ENCODE data around the gene TESK1. TPM values are rescaled to one million over a fixed set of nuclear protein-coding genes. Genes with fewer than 3 reads are reported as not detected.

The TESK1 gene
- total and polyA plus RNA-seq, 2 donors (not counting 1 experiment from before 2014, with no cell fraction given) = 43.8 to 94.1 TPM

GRCh38 chr9:35617548-35617947 is 12.5 kb downstream of the TESK1 start:
- H3K4me3 ChIP-seq (ENCODE audit: control extremely low read depth in 1 of 5, extremely low read depth in 1 of 5, insufficient read depth in 1 of 5, low read depth in 2 of 5, low read length in 4 of 5) = peak overlapping the region; percentile 80 to 91 (median 90)
- Mint-ChIP-seq H3K4me1 (peaks cover 96% of the 10 kb centered on the region), H3K9me3 (ENCODE audit: insufficient read depth) (no peaks in the 10 kb centered on the region), H3K4me3 (peak overlapping the region; percentile 86), H3K27ac (peak overlapping the region; percentile 86), H3K27me3 (no peaks in the 10 kb centered on the region)
- no peaks in the 10 kb centered on the region for H3K27me3 ChIP-seq (replicated peaks in 1 of 4; ENCODE audit: control extremely low read depth in 1 of 4, control insufficient read depth in 3 of 4, insufficient read depth in 4 of 4, low read length in 3 of 4)
- ATAC-seq (ENCODE audit: low read depth) = no peak
- peak overlapping the region; percentile 56 for H2AFZ ChIP-seq (ENCODE audit: insufficient read depth, low read depth, low read length, poor library complexity, severe bottlenecking)
- POLR2A ChIA-PET = interaction anchor here (0.7 to 7.1 kb wide), 8 partner anchors 12 to 132 kb away, joined by 3 to 114 read pairs (median 11); partner anchors contain the start of genes CCDC107, CREB3, RMRP and SIT1
- H3K9me3 ChIP-seq (ENCODE audit: control extremely low read depth in 1 of 3, control insufficient read depth in 2 of 3, insufficient read depth in 1 of 3, low read length in 2 of 3) = no peaks in the 10 kb centered on the region
- peaks cover 41% of the 10 kb centered on the region for H4K20me1 ChIP-seq (ENCODE audit: control insufficient read depth, insufficient read depth, low read length, poor library complexity, severe bottlenecking)
- TF ChIP-seq CTCF (IDR thresholded peaks at IDR 0.05) = no peak
- no peak for TF ChIP-seq EZH2 (IDR thresholded peaks at IDR 0.05; ENCODE audit: borderline replicate concordance, insufficient read depth, low read depth, low read length, poor library complexity, severe bottlenecking)
- 21% methylated on average over 8 of the region's 8 CpGs for WGBS (ENCODE audit: insufficient coverage)
- DNase-seq = no peak
- peak overlapping the region; percentile 93 for H3K9ac ChIP-seq (ENCODE audit: low read length)
- H3K27ac ChIP-seq (ENCODE audit: low read length in 2 of 2) = peak overlapping the region; percentile 95 to 97
- H3K36me3 ChIP-seq (replicated peaks in 1 of 2; ENCODE audit: control extremely low read depth in 1 of 2, control insufficient read depth in 1 of 2, extremely low read depth in 1 of 2, insufficient read depth in 2 of 2, low read length in 1 of 2) = peaks cover 8 to 36% of the 10 kb centered on the region in 2 experiments
- H3K79me2 ChIP-seq (ENCODE audit: control insufficient read depth, insufficient read depth, low read length) = peaks cover 48% of the 10 kb centered on the region
- peaks cover 82 to 97% of the 10 kb centered on the region in 2 donors for H3K4me1 ChIP-seq (ENCODE audit: control insufficient read depth in 2 of 2, insufficient read depth in 2 of 2, low read length in 2 of 2)
- intact Hi-C loops (cut with micrococcal nuclease) = no loop called here
- peak overlapping the region; percentile 76 for H3K4me2 ChIP-seq (replicated peaks; ENCODE audit: low read depth, low read length, poor library complexity, severe bottlenecking)
- CTCF ChIA-PET = interaction anchor here (0.6 to 14.3 kb wide), 18 partner anchors 10 to 1462 kb away, joined by 3 to 357 read pairs (median 5); partner anchors contain the start of genes ARHGEF39, CCDC107, CREB3 and RMRP

GRCh38 chr9:35618325-35618727 is 13.3 kb downstream of the TESK1 start, which contains the start of gene CD72:
TSS of gene CD72 (minus strand) at chr9:35618413. CDS start at chr9:35618303, 110 bp downstream.
- intact Hi-C loops (cut with micrococcal nuclease) = loop anchor here (1.0 kb wide), 1 partner anchor 101 kb away; no protein-coding TSS in a partner anchor
- Histone ChIP-seq H3K9me3 (ENCODE audit: control extremely low read depth in 1 of 3, control insufficient read depth in 2 of 3, insufficient read depth in 1 of 3, low read length in 2 of 3) (no peaks in the 10 kb centered on the region), H3K4me1 (ENCODE audit: control insufficient read depth in 2 of 2, insufficient read depth in 2 of 2, low read length in 2 of 2) (peaks cover 74 to 90% of the 10 kb centered on the region in 2 donors), H3K9ac (ENCODE audit: low read length) (peak within 1 kb of the TSS; percentile 93), H3K79me2 (ENCODE audit: control insufficient read depth, insufficient read depth, low read length) (peaks cover 47% of the 10 kb centered on the region), H4K20me1 (ENCODE audit: control insufficient read depth, insufficient read depth, low read length, poor library complexity, severe bottlenecking) (peaks cover 35% of the 10 kb centered on the region), H2AFZ (ENCODE audit: insufficient read depth, low read depth, low read length, poor library complexity, severe bottlenecking) (peak within 1 kb of the TSS; percentile 56), H3K27ac (ENCODE audit: low read length in 2 of 2) (peak within 1 kb of the TSS; percentile 95 to 97), H3K4me3 (ENCODE audit: control extremely low read depth in 1 of 5, extremely low read depth in 1 of 5, insufficient read depth in 1 of 5, low read depth in 2 of 5, low read length in 4 of 5) (peak within 1 kb of the TSS; percentile 80 to 91 (median 90)), H3K4me2 (replicated peaks; ENCODE audit: low read depth, low read length, poor library complexity, severe bottlenecking) (peak within 1 kb of the TSS; percentile 76), H3K27me3 (replicated peaks in 1 of 4; ENCODE audit: control extremely low read depth in 1 of 4, control insufficient read depth in 3 of 4, insufficient read depth in 4 of 4, low read length in 3 of 4) (no peaks in the 10 kb centered on the region), H3K36me3 (replicated peaks in 1 of 2; ENCODE audit: control extremely low read depth in 1 of 2, control insufficient read depth in 1 of 2, extremely low read depth in 1 of 2, insufficient read depth in 2 of 2, low read length in 1 of 2) (peaks cover 4 to 29% of the 10 kb centered on the region in 2 experiments)
- POLR2A ChIA-PET = interaction anchor here (1.4 to 7.1 kb wide), 7 partner anchors 13 to 114 kb away, joined by 5 to 114 read pairs (median 15); partner anchors contain the start of genes ARHGEF39, CCDC107, CREB3 and RMRP
- CTCF ChIA-PET = interaction anchor here (1.4 to 14.3 kb wide), 6 partner anchors 10 to 109 kb away, joined by 5 to 357 read pairs (median 112); partner anchors contain the start of genes ARHGEF39, CCDC107, RMRP and SIT1
- peaks cover 89% of the 10 kb centered on the region for H3K4me1 Mint-ChIP-seq
- ATAC-seq (ENCODE audit: low read depth) = peak; percentile 51
- H3K4me3 Mint-ChIP-seq = peak within 1 kb of the TSS; percentile 86
- peak within 1 kb of the TSS; percentile 86 for H3K27ac Mint-ChIP-seq
- DNase-seq = peak; percentile 84
- no peaks in the 10 kb centered on the region for H3K9me3 Mint-ChIP-seq (ENCODE audit: insufficient read depth)
- no peaks in the 10 kb centered on the region for H3K27me3 Mint-ChIP-seq
- TF ChIP-seq EZH2 (IDR thresholded peaks at IDR 0.05; ENCODE audit: borderline replicate concordance, insufficient read depth, low read depth, low read length, poor library complexity, severe bottlenecking) (no peak), CTCF (IDR thresholded peaks at IDR 0.05) (no peak)
- 2% methylated on average over 4 of the region's 7 CpGs for WGBS (ENCODE audit: insufficient coverage)

Measured in B cell (primary cell).